ENCODE results near the gene RARRES2.

The RARRES2 gene

GRCh38 chr7:150380463-150380862 lies 39.0 kb upstream of the RARRES2 start:
- Histone ChIP-seq H3K4me3 (replicated peaks; ENCODE audit: insufficient read depth, low read length) (no peak overlapping the region), H3K27ac (replicated peaks) (no peak overlapping the region), H3K27me3 (ENCODE audit: insufficient read depth, poor library complexity, severe bottlenecking) (no peaks in the 10 kb centered on the region)
- TF ChIP-seq CTCF (IDR thresholded peaks at IDR 0.05; ENCODE audit: insufficient read depth, low read length) (no peak), POLR2AphosphoS5 (IDR thresholded peaks at IDR 0.05; ENCODE audit: low read depth) (no peak), REST (IDR thresholded peaks at IDR 0.05; ENCODE audit: insufficient replicate concordance, low read depth) (no peak), SPI1 (IDR thresholded peaks at IDR 0.05; ENCODE audit: borderline replicate concordance, low read depth) (no peak), GABPA (IDR thresholded peaks at IDR 0.05; ENCODE audit: low read depth) (no peak)
- DNase-seq (ENCODE audit: low read depth in 1 of 2, low spot score in 1 of 2) = no peak

GRCh38 chr7:150379441-150380379 lies 38.3 kb upstream of the RARRES2 start:
- peak overlapping the region; percentile 66 for H3K27ac ChIP-seq (replicated peaks)
- TF ChIP-seq REST (IDR thresholded peaks at IDR 0.05; ENCODE audit: insufficient replicate concordance, low read depth) (no peak), SPI1 (IDR thresholded peaks at IDR 0.05; ENCODE audit: borderline replicate concordance, low read depth) (no peak), GABPA (IDR thresholded peaks at IDR 0.05; ENCODE audit: low read depth) (no peak), POLR2AphosphoS5 (IDR thresholded peaks at IDR 0.05; ENCODE audit: low read depth) (no peak; the same call in 1 of the 2 replicates), CTCF (IDR thresholded peaks at IDR 0.05; ENCODE audit: insufficient read depth, low read length) (no peak)
- H3K4me3 ChIP-seq (replicated peaks; ENCODE audit: insufficient read depth, low read length) = peak overlapping the region; percentile 80
- DNase-seq (ENCODE audit: low read depth in 1 of 2, low spot score in 1 of 2) = no peak
- no peaks in the 10 kb centered on the region for H3K27me3 ChIP-seq (ENCODE audit: insufficient read depth, poor library complexity, severe bottlenecking)

GRCh38 chr7:150378853-150379440 lies 37.5 kb upstream of the RARRES2 start, which contains the start of gene ZNF775:
Gene ZNF775, plus strand, starts transcription at chr7:150379330. Its CDS starts 9,141 bp downstream, at chr7:150388471.
- peak within 1 kb of the TSS; percentile 90 for H3K27ac ChIP-seq (replicated peaks)
- peak; percentile 81 to 93 for DNase-seq (ENCODE audit: low read depth in 1 of 2, low spot score in 1 of 2)
- H3K4me3 ChIP-seq (replicated peaks; ENCODE audit: insufficient read depth, low read length) = peak within 1 kb of the TSS; percentile 80
- no peak for TF ChIP-seq GABPA (IDR thresholded peaks at IDR 0.05; ENCODE audit: low read depth)
- TF ChIP-seq SPI1 (IDR thresholded peaks at IDR 0.05; ENCODE audit: borderline replicate concordance, low read depth) = peak; percentile 64; the same call in 1 of the 2 replicates
- TF ChIP-seq POLR2AphosphoS5 (IDR thresholded peaks at IDR 0.05; ENCODE audit: low read depth) = peak; percentile 81; the same call in 1 of the 2 replicates
- no peaks in the 10 kb centered on the region for H3K27me3 ChIP-seq (ENCODE audit: insufficient read depth, poor library complexity, severe bottlenecking)

All from HL-60 (cell line).